Neuronal stem cell (in vitro differentiated cells): ENCODE results near the gene BAX. TPM values are rescaled to one million over a fixed set of nuclear protein-coding genes. Genes with fewer than 3 reads are reported as not detected.

ENCODE experiments used
- DNase-seq: peaks from one replicate; pipeline ENCODE4 v3.0.0-alpha.2; 2013; ENCODE audit warnings: low spot score
- H2AFZ ChIP-seq: one replicate; pipeline ENCODE4 v1.6.1; 2013; ENCODE audit warnings: mild to moderate bottlenecking, low read length, inconsistent platforms
- H2AK5ac ChIP-seq: 2 replicates; pipeline ENCODE4 v1.6.1; 2013; ENCODE audit warnings: low read depth, mild to moderate bottlenecking, inconsistent platforms, low read length, moderate library complexity, mixed read lengths
- H2BK120ac ChIP-seq: 2 replicates; pipeline ENCODE4 v1.6.1; 2013; ENCODE audit warnings: low read depth, mild to moderate bottlenecking, inconsistent platforms, low read length, moderate library complexity, mixed read lengths
- H2BK12ac ChIP-seq: one replicate; pipeline ENCODE4 v1.6.1; 2013; ENCODE audit warnings: low read length, inconsistent platforms
- H2BK15ac ChIP-seq: 2 replicates; pipeline ENCODE4 v1.6.1; 2013; ENCODE audit warnings: mild to moderate bottlenecking, low read length, inconsistent platforms, mixed read lengths
- H2BK5ac ChIP-seq: one replicate; pipeline ENCODE4 v1.6.1; 2013; ENCODE audit warnings: inconsistent platforms, mild to moderate bottlenecking, low read length, moderate library complexity
- H3K14ac ChIP-seq: one replicate; pipeline ENCODE4 v1.6.1; 2013; ENCODE audit warnings: low read length, inconsistent platforms
- H3K18ac ChIP-seq: 2 replicates; pipeline ENCODE4 v1.6.1; 2013; ENCODE audit warnings: low read length, inconsistent platforms
- H3K23ac ChIP-seq: 2 replicates; pipeline ENCODE4 v1.6.1; 2013; ENCODE audit warnings: low read depth, mild to moderate bottlenecking, mixed read lengths, low read length, inconsistent platforms; ENCODE audit not compliant: poor library complexity
- H3K27ac ChIP-seq: replicated peaks from 3 replicates; pipeline ENCODE4 v1.5.1; 2013; ENCODE audit warnings: low read length, inconsistent platforms
- H3K27me3 ChIP-seq, 3 experiments: 2 replicates each; pipeline ENCODE4 v1.6.1; 2013; ENCODE audit warnings: low read length in 3 of 3, mild to moderate bottlenecking in 2 of 3, inconsistent platforms in 1 of 3, low read depth in 1 of 3, mixed read lengths in 1 of 3, moderate library complexity in 1 of 3; ENCODE audit not compliant: control insufficient read depth in 3 of 3, insufficient read depth in 3 of 3
- H3K36me3 ChIP-seq, 2 donors: replicated peaks in 1 of 2; 2 replicates each; pipeline ENCODE4 v1.6.1; 2013; ENCODE audit warnings: low read length in 2 of 2; ENCODE audit not compliant: control insufficient read depth in 2 of 2, insufficient read depth in 2 of 2
- H3K4ac ChIP-seq: 2 replicates; pipeline ENCODE4 v1.6.1; 2013; ENCODE audit warnings: inconsistent platforms, mild to moderate bottlenecking, low read length, moderate library complexity
- H3K4me1 ChIP-seq, 2 donors: 1 replicate in 1 of 2; 2 replicates in 1 of 2; pipeline ENCODE4 v1.6.1; 2013; ENCODE audit warnings: low read length in 2 of 2, low read depth in 1 of 2; ENCODE audit not compliant: control insufficient read depth in 2 of 2, insufficient read depth in 1 of 2
- H3K4me2 ChIP-seq: one replicate; pipeline ENCODE4 v1.6.1; 2013; ENCODE audit warnings: mild to moderate bottlenecking, low read length, inconsistent platforms; ENCODE audit not compliant: insufficient read depth, poor library complexity, severe bottlenecking
- H3K4me3 ChIP-seq, 2 donors: 2 replicates each; pipeline ENCODE4 v1.5.1; 2013; ENCODE audit warnings: low read length in 2 of 2, mild to moderate bottlenecking in 2 of 2, inconsistent platforms in 1 of 2, moderate library complexity in 1 of 2
- H3K79me1 ChIP-seq: one replicate; pipeline ENCODE4 v1.6.1; 2013; ENCODE audit warnings: low read depth, mild to moderate bottlenecking, inconsistent platforms, low read length, moderate library complexity
- H3K9ac ChIP-seq: one replicate; pipeline ENCODE4 v1.6.1; 2013; ENCODE audit warnings: mild to moderate bottlenecking, low read depth, low read length, inconsistent platforms; ENCODE audit not compliant: poor library complexity
- H3K9me3 ChIP-seq, 2 donors: replicated peaks in 1 of 2; 2 replicates each; pipeline versions ENCODE3 to v1.6.1; 2013; ENCODE audit warnings: low read length in 2 of 2, mild to moderate bottlenecking in 2 of 2, inconsistent platforms in 1 of 2, low read depth in 1 of 2, mixed read lengths in 1 of 2, moderate library complexity in 1 of 2; ENCODE audit not compliant: control insufficient read depth in 2 of 2, insufficient read depth in 1 of 2
- H4K8ac ChIP-seq: one replicate; pipeline ENCODE4 v1.6.1; 2013; ENCODE audit warnings: low read depth, mild to moderate bottlenecking, inconsistent platforms, low read length, moderate library complexity
- H4K91ac ChIP-seq: one replicate; pipeline ENCODE4 v1.6.1; 2013; ENCODE audit warnings: low read length, low read depth, mild to moderate bottlenecking, inconsistent platforms; ENCODE audit not compliant: poor library complexity
- WGBS, 2 donors: extraction: QIAGEN DNeasy Blood & Tissue Kit; methylation state at CpG; one replicate each; pipeline ENCODE4 v1.1.7; 2013; ENCODE audit warnings: missing lambda C conversion rate in 2 of 2, mixed read lengths in 1 of 2; ENCODE audit not compliant: insufficient read length in 2 of 2, insufficient replicate concordance in 1 of 2; ENCODE audit errors: extremely low coverage in 2 of 2; 5-methylcytosine and 5-hydroxymethylcytosine counted together
- small RNA-seq: library from polyadenylated mRNA; stranded (forward); fragments of <200 nt; extraction: miRNeasy Mini kit (QIAGEN cat#:217004); gene quantifications from one replicate; pipeline ENCODE3, GENCODE V24; 2013; ENCODE audit not compliant: insufficient read depth

BAX gene

DNA sequence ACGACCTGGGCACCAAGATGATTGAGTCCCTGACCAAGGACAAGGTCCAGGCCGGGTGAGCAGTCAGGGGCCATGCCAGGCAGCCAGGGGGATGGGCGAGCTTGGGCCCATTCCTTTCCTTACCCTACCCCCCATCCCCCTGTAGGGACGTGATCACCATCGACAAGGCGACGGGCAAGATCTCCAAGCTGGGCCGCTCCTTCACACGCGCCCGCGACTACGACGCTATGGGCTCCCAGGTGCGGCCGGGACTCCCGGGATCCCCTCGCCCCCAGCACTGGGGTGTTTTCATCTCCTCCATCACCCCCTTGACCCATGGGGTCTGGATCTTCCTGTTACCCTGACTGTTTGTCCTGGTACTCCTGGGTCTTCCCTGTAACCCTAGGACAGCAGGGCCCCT is 55.2 kb downstream of the BAX start:
- H3K36me3 ChIP-seq: peaks cover 48 to 84% of the 10 kb centered on the region in 2 donors
- H2BK12ac ChIP-seq: no peak overlapping the region
- H3K27me3 ChIP-seq: peaks cover 0 to 2% (median 0%) of the 10 kb centered on the region in 3 experiments
- no peak overlapping the region for H2AK5ac ChIP-seq
- no peak overlapping the region for H2BK120ac ChIP-seq
- H2AFZ ChIP-seq: no peak overlapping the region
- no peak overlapping the region for H4K91ac ChIP-seq
- H2BK15ac ChIP-seq: no peak overlapping the region
- H3K9ac ChIP-seq: no peak overlapping the region
- no peak overlapping the region for H2BK5ac ChIP-seq
- no peaks in the 10 kb centered on the region for H3K4me1 ChIP-seq
- no peak overlapping the region for H3K14ac ChIP-seq
- H3K4ac ChIP-seq: no peak overlapping the region
- WGBS, 2 donors: no CpG with 5 or more reads among the region's 18 CpGs
- no peak for DNase-seq
- H3K9me3 ChIP-seq: no peaks in the 10 kb centered on the region
- H3K79me1 ChIP-seq: peaks cover 5% of the 10 kb centered on the region
- H3K23ac ChIP-seq: no peak overlapping the region
- H4K8ac ChIP-seq: no peak overlapping the region
- no peak overlapping the region for H3K18ac ChIP-seq
- no peak overlapping the region for H3K27ac ChIP-seq
- no peak overlapping the region for H3K4me3 ChIP-seq
- H3K4me2 ChIP-seq: no peak overlapping the region

GRCh38 chr19:49010453-49010852 is 55.8 kb downstream of the BAX start:
- H2AK5ac ChIP-seq: no peak overlapping the region
- H3K14ac ChIP-seq: no peak overlapping the region
- H3K4ac ChIP-seq: no peak overlapping the region
- peaks cover 0 to 2% (median 0%) of the 10 kb centered on the region in 3 experiments for H3K27me3 ChIP-seq
- no peak overlapping the region for H4K8ac ChIP-seq
- H3K9ac ChIP-seq: no peak overlapping the region
- H3K18ac ChIP-seq: no peak overlapping the region
- H2BK5ac ChIP-seq: no peak overlapping the region
- no peak overlapping the region for H2BK120ac ChIP-seq
- peaks cover 49 to 84% of the 10 kb centered on the region in 2 donors for H3K36me3 ChIP-seq
- H4K91ac ChIP-seq: no peak overlapping the region
- no peak overlapping the region for H3K4me3 ChIP-seq
- H3K23ac ChIP-seq: no peak overlapping the region
- no CpG with 5 or more reads among the region's 18 CpGs for WGBS, 2 donors
- H3K27ac ChIP-seq: no peak overlapping the region
- no peak overlapping the region for H2BK15ac ChIP-seq
- H3K4me2 ChIP-seq: no peak overlapping the region
- H3K4me1 ChIP-seq: no peaks in the 10 kb centered on the region
- DNase-seq: no peak
- peaks cover 5% of the 10 kb centered on the region for H3K79me1 ChIP-seq
- H2AFZ ChIP-seq: no peak overlapping the region
- H2BK12ac ChIP-seq: no peak overlapping the region
- H3K9me3 ChIP-seq: no peaks in the 10 kb centered on the region

GRCh38 chr19:49011194-49011593 is 56.5 kb downstream of the BAX start:
- no peaks in the 10 kb centered on the region for H3K9me3 ChIP-seq
- H2AK5ac ChIP-seq: no peak overlapping the region
- no peak overlapping the region for H2AFZ ChIP-seq
- no peak overlapping the region for H2BK15ac ChIP-seq
- H3K4me2 ChIP-seq: no peak overlapping the region
- peaks cover 5% of the 10 kb centered on the region for H3K79me1 ChIP-seq
- H3K23ac ChIP-seq: no peak overlapping the region
- H3K18ac ChIP-seq: no peak overlapping the region
- no peak for DNase-seq
- no peak overlapping the region for H4K8ac ChIP-seq
- no peak overlapping the region for H3K14ac ChIP-seq
- no peaks in the 10 kb centered on the region for H3K27me3 ChIP-seq
- H2BK12ac ChIP-seq: no peak overlapping the region
- H2BK5ac ChIP-seq: no peak overlapping the region
- no peaks in the 10 kb centered on the region for H3K4me1 ChIP-seq
- H4K91ac ChIP-seq: no peak overlapping the region
- H3K4me3 ChIP-seq: no peak overlapping the region
- H3K36me3 ChIP-seq: peaks cover 49 to 85% of the 10 kb centered on the region in 2 donors
- no peak overlapping the region for H3K27ac ChIP-seq
- WGBS, 2 donors: no CpG with 5 or more reads among the region's 17 CpGs
- H3K9ac ChIP-seq: no peak overlapping the region
- no peak overlapping the region for H2BK120ac ChIP-seq
- H3K4ac ChIP-seq: no peak overlapping the region

Small RNA genes lying within 50 kb of the gene (small RNA-seq; reads per million reads assigned to genes)
- not detected for gene AC026803.1
- 11.4 reads per million, percentile 62 among the genes with 10 or more reads in this experiment for gene MIR6798
